GM21528 (cell line): Measurements from ENCODE around the gene PRICKLE2.
"Not testable (repeated sequence)": the region's sequence is repeated elsewhere in the genome, so short reads cannot be mapped to it uniquely, and the experiment has no call there.

ENCODE experiments used
- ATAC-seq: cut with Tn5 transposase; IDR thresholded peaks from one replicate; pipeline ENCODE4 v1.9.1; 2021; ENCODE audit warnings: mild to moderate bottlenecking, moderate library complexity; ENCODE audit not compliant: unreplicated experiment, low FRiP score

Gene PRICKLE2

GRCh38 chr3:64108231-64108630 lies 117.0 kb downstream of the PRICKLE2 start:
- ATAC-seq = no peak

GRCh38 chr3:64107190-64107589 lies 118.1 kb downstream of the PRICKLE2 start:
- ATAC-seq = no peak

- no peak for ATAC-seq
These were observed 119.5 kb downstream of the PRICKLE2 start for GRCh38 chr3:64105816-64106215.

GRCh38 chr3:64104691-64105111 lies 120.6 kb downstream of the PRICKLE2 start:
- no peak for ATAC-seq

- no peak for ATAC-seq
These were observed 121.3 kb downstream of the PRICKLE2 start for GRCh38 chr3:64104006-64104405.

- no peak for ATAC-seq
These were observed 122.1 kb downstream of the PRICKLE2 start for GRCh38 chr3:64103131-64103530.

- no peak for ATAC-seq
These were observed 123.1 kb downstream of the PRICKLE2 start for GRCh38 chr3:64102147-64102546.

- ATAC-seq = no peak
These were observed 126.0 kb downstream of the PRICKLE2 start for GRCh38 chr3:64099316-64099715.

- no peak for ATAC-seq
These were observed 126.6 kb downstream of the PRICKLE2 start for GRCh38 chr3:64098670-64099069.

- ATAC-seq = no peak
These were observed 127.3 kb downstream of the PRICKLE2 start for GRCh38 chr3:64097920-64098319.

GRCh38 chr3:64095802-64096201 lies 129.5 kb downstream of the PRICKLE2 start:
- ATAC-seq = no peak

- no peak for ATAC-seq
These were observed 130.6 kb downstream of the PRICKLE2 start for GRCh38 chr3:64094713-64095079.

GRCh38 chr3:64093825-64094712 lies 131.2 kb downstream of the PRICKLE2 start:
- no peak for ATAC-seq

- ATAC-seq = no peak
These were observed 132.1 kb downstream of the PRICKLE2 start for GRCh38 chr3:64093211-64093610.

- ATAC-seq = no peak
These were observed 133.8 kb downstream of the PRICKLE2 start for GRCh38 chr3:64091501-64091900.

- not testable (repeated sequence) for ATAC-seq
These were observed 135.9 kb downstream of the PRICKLE2 start for GRCh38 chr3:64089386-64089785.

- ATAC-seq = no peak
These were observed 136.7 kb downstream of the PRICKLE2 start for GRCh38 chr3:64088408-64089205.

GRCh38 chr3:64086479-64087252 lies 138.6 kb downstream of the PRICKLE2 start:
- ATAC-seq = no peak

GRCh38 chr3:64084640-64085039 lies 140.6 kb downstream of the PRICKLE2 start:
- ATAC-seq = no peak

GRCh38 chr3:64083575-64083974 lies 141.7 kb downstream of the PRICKLE2 start:
- no peak for ATAC-seq
